Liver (tissue), 9 donors: ENCODE measurements around the gene IFRD2. TPM values are rescaled to one million over a fixed set of nuclear protein-coding genes. Genes with fewer than 3 reads are reported as not detected.

Source experiments
- DNase-seq: peaks from one replicate; pipeline ENCODE4 v3.0.0-alpha.2; 2017; ENCODE audit warnings: low spot score
- H3K27ac ChIP-seq, 2 donors: one replicate each; pipeline ENCODE4 v1.7.0; 2013; ENCODE audit warnings: inconsistent platforms in 2 of 2, low read length in 2 of 2, control low read depth in 1 of 2, low read depth in 1 of 2, mild to moderate bottlenecking in 1 of 2
- H3K27me3 ChIP-seq, 4 donors: one replicate each; pipeline versions ENCODE4 v1.6.1 to v1.7.0; 2013; ENCODE audit warnings: low read length in 3 of 4, inconsistent platforms in 1 of 4, mild to moderate bottlenecking in 1 of 4, moderate library complexity in 1 of 4; ENCODE audit not compliant: control insufficient read depth in 4 of 4, insufficient read depth in 4 of 4
- H3K36me3 ChIP-seq, 4 donors: one replicate each; pipeline versions ENCODE4 v1.6.1 to v1.7.0; 2013; ENCODE audit warnings: low read length in 3 of 4, mild to moderate bottlenecking in 3 of 4, low read depth in 1 of 4, moderate library complexity in 1 of 4; ENCODE audit not compliant: control insufficient read depth in 4 of 4, insufficient read depth in 3 of 4
- H3K4me1 ChIP-seq, 4 donors: one replicate each; pipeline versions ENCODE4 v1.6.1 to v1.7.0; 2013; ENCODE audit warnings: low read length in 3 of 4, mild to moderate bottlenecking in 3 of 4, moderate library complexity in 1 of 4; ENCODE audit not compliant: control insufficient read depth in 4 of 4, insufficient read depth in 4 of 4
- H3K4me3 ChIP-seq, 3 donors: one replicate each; pipeline versions ENCODE4 v1.6.1 to v1.7.0; 2013; ENCODE audit warnings: low read length in 3 of 3, control low read depth in 1 of 3, low read depth in 1 of 3, mild to moderate bottlenecking in 1 of 3
- H3K9ac ChIP-seq, 2 donors: one replicate each; pipeline ENCODE4 v1.7.0; 2013; ENCODE audit warnings: low read length in 2 of 2, mild to moderate bottlenecking in 2 of 2, moderate library complexity in 2 of 2, control low read depth in 1 of 2, low read depth in 1 of 2
- H3K9me3 ChIP-seq, 4 donors: one replicate each; pipeline versions ENCODE4 v1.6.1 to v1.7.0; 2013; ENCODE audit warnings: low read length in 3 of 4; ENCODE audit not compliant: control insufficient read depth in 4 of 4
- EGR1 ChIP-seq, 2 donors: IDR thresholded peaks; 2 replicates each; pipeline ENCODE4 v1.6.1; 2016 to 2018; ENCODE audit warnings: antibody characterized with exemption in 2 of 2, low read depth in 2 of 2
- FOXA1 ChIP-seq: IDR thresholded peaks from 2 replicates; pipeline ENCODE4 v1.6.1; 2016; ENCODE audit warnings: antibody characterized with exemption
- FOXA2 ChIP-seq: IDR thresholded peaks from 2 replicates; pipeline ENCODE4 v1.6.1; 2016; ENCODE audit warnings: antibody characterized with exemption
- GABPA ChIP-seq, 2 donors: IDR thresholded peaks in 1 of 2; conservative IDR thresholded peaks in 1 of 2; 2 replicates each; pipeline ENCODE4 v1.6.1; 2016; ENCODE audit warnings: antibody characterized with exemption in 2 of 2, mild to moderate bottlenecking in 1 of 2, moderate library complexity in 1 of 2
- HNF4A ChIP-seq, 2 donors: conservative IDR thresholded peaks; 2 replicates each; pipeline ENCODE4 v1.6.1; 2016; ENCODE audit warnings: antibody characterized with exemption in 2 of 2, mild to moderate bottlenecking in 2 of 2
- HNF4G ChIP-seq: IDR thresholded peaks from 2 replicates; pipeline ENCODE4 v1.6.1; 2016; ENCODE audit warnings: antibody characterized with exemption
- NR2F2 ChIP-seq: IDR thresholded peaks from 2 replicates; pipeline ENCODE4 v1.6.1; 2016; ENCODE audit warnings: antibody characterized with exemption
- RAD21 ChIP-seq, 2 donors: IDR thresholded peaks; 2 replicates each; pipeline ENCODE4 v1.6.1; 2016; ENCODE audit warnings: antibody characterized with exemption in 2 of 2, mild to moderate bottlenecking in 2 of 2
- RXRA ChIP-seq, 2 donors: IDR thresholded peaks; 2 replicates each; pipeline ENCODE4 v1.6.1; 2017 to 2018; ENCODE audit warnings: antibody characterized with exemption in 2 of 2, mild to moderate bottlenecking in 1 of 2
- SP1 ChIP-seq: IDR thresholded peaks from 2 replicates; pipeline ENCODE4 v1.6.1; 2018; ENCODE audit warnings: antibody characterized with exemption, mild to moderate bottlenecking
- TAF1 ChIP-seq: conservative IDR thresholded peaks from 2 replicates; pipeline ENCODE4 v1.6.1; 2016; ENCODE audit warnings: antibody characterized with exemption, mild to moderate bottlenecking
- YY1 ChIP-seq: IDR thresholded peaks from 2 replicates; pipeline ENCODE4 v1.6.1; 2016; ENCODE audit warnings: antibody characterized with exemption, mild to moderate bottlenecking
- WGBS: extraction: QIAGEN DNeasy Blood & Tissue Kit; methylation state at CpG from one replicate; pipeline ENCODE4 v1.1.7; 2013; 5-methylcytosine and 5-hydroxymethylcytosine counted together
- polyA plus RNA-seq, 2 donors: library from polyadenylated mRNA; stranded (reverse) in 1 of 2; unstranded in 1 of 2; fragments of 200-250 nt in 1 of 2; fragments of >200 nt in 1 of 2; fragmentation: Nextera tagmentation in 1 of 2; extraction: Ambion mirVana in 1 of 2; gene quantifications; one replicate each; pipeline versions ENCODE4 v1.2.1 to v1.2.3, GENCODE V29; 2013 to 2015
- total RNA-seq, 2 donors: library from RNA; depleted of rRNA; stranded (reverse); fragments of >200 nt; gene quantifications; one replicate each; pipeline ENCODE4 v1.2.3, GENCODE V29; 2014
- TF ChIP-seq, protein P1 (sequence below): fragments of 150-350 bp; IDR thresholded peaks from 2 replicates; pipeline ENCODE4 v1.5.1; 2017; ENCODE audit warnings: improper control_type of control experiment, low read depth, low read length; ENCODE audit not compliant: missing input control
- TF ChIP-seq, protein P2 (sequence below): IDR thresholded peaks from 2 replicates; pipeline ENCODE4 v1.6.1; 2016; ENCODE audit warnings: antibody characterized with exemption, mild to moderate bottlenecking
- TF ChIP-seq, protein P3 (sequence below): IDR thresholded peaks from 2 replicates; pipeline ENCODE4 v1.6.1; 2016; ENCODE audit warnings: antibody characterized with exemption
- donor health status: healthy.
- donor health status: healthy.
- donor health status: healthy.
- donor health status: healthy.
- donor health status: healthy.

IFRD2 gene
- total and polyA plus RNA-seq, 4 donors, result 55.7 to 91.2 (median 63.2) TPM

DNA sequence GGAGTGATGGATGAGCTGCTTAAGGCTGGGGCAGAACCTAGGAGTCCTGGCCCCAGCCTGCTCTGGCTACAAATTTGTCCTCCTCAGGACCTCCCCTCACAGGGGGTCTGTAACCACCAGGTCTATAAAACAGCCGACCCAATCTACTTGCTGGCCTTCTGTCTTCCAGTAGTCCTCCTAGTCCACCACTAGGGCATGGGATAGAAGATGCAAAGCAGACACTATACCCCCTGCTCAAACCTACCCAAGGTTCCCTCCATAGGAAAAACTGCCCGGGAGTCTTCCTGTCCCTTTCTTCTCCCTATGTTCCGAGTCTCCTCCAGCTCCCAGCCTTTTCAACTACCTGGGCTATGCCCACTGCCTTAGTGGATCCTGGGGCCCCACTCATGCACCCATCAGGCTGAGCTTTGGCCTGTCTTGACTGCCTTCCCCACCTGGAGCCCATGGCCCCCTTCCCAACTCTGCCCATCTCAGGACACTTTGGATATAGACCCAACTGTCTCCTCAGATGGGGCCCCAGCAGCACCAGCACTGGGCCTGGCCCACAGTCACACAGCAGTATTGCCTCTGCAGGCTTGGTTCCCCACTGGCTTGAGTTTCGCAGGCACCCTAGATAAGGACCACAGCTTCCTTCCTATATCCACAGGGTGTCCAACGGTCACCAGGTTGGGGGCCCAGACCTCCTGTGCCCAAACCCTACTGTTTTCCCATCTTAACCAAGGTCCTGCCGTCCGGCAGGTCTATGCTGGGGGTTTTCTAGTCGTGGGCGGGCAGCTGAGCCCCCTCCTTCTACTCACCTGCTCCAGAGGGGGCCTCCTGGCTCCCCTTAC, 5.9 kb upstream of the IFRD2 start:
- H3K9me3 ChIP-seq, result no peaks in the 10 kb centered on the region
- no peaks in the 10 kb centered on the region for H3K27me3 ChIP-seq
- DNase-seq, result peak; percentile 50
- H3K9ac ChIP-seq, result peak overlapping the region; percentile 81 to 90
- H3K36me3 ChIP-seq, result peaks cover 0 to 3% (median 0%) of the 10 kb centered on the region in 4 donors
- peak overlapping the region; percentile 84 to 95 for H3K27ac ChIP-seq
- H3K4me3 ChIP-seq, result peak overlapping the region in 2 of 3 donors; percentile 54 to 67
- H3K4me1 ChIP-seq, result peaks cover 10 to 46% (median 27%) of the 10 kb centered on the region in 4 donors
- TF ChIP-seq, protein P1, sequence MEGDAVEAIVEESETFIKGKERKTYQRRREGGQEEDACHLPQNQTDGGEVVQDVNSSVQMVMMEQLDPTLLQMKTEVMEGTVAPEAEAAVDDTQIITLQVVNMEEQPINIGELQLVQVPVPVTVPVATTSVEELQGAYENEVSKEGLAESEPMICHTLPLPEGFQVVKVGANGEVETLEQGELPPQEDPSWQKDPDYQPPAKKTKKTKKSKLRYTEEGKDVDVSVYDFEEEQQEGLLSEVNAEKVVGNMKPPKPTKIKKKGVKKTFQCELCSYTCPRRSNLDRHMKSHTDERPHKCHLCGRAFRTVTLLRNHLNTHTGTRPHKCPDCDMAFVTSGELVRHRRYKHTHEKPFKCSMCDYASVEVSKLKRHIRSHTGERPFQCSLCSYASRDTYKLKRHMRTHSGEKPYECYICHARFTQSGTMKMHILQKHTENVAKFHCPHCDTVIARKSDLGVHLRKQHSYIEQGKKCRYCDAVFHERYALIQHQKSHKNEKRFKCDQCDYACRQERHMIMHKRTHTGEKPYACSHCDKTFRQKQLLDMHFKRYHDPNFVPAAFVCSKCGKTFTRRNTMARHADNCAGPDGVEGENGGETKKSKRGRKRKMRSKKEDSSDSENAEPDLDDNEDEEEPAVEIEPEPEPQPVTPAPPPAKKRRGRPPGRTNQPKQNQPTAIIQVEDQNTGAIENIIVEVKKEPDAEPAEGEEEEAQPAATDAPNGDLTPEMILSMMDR, result peak; percentile 9
- no peak for TF ChIP-seq HNF4A (conservative IDR thresholded peaks at IDR 0.05)
- WGBS, result 66% methylated on average over 9 of the region's 9 CpGs

DNA sequence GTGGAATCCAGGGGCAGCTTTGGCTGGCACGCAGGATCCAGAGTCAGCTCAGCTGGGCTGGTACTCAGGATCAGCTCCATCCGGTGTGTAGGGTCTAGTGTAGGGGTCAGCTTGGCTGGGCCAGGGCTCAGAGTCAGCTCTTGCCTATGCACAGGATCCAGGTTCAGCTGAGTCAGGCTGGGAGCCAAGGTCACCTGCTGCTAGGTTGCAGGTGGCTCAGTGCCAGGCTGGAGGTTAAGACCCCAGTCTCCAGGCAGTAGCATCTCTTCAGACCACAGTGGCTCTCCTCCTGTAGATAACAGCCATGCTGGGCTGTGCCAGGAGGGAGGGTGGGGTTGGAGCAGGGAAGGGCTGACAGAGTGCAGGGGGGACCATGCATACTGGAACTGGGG, 5.2 kb upstream of the IFRD2 start:
- no peaks in the 10 kb centered on the region for H3K27me3 ChIP-seq
- peaks cover 12 to 48% (median 33%) of the 10 kb centered on the region in 4 donors for H3K4me1 ChIP-seq
- no peaks in the 10 kb centered on the region for H3K9me3 ChIP-seq
- DNase-seq, result peak; percentile 64
- peaks cover 0 to 3% (median 0%) of the 10 kb centered on the region in 4 donors for H3K36me3 ChIP-seq
- WGBS, result 86% methylated on average over 2 of the region's 2 CpGs
- no peak for TF ChIP-seq FOXA2
- no peak for TF ChIP-seq YY1
- TF ChIP-seq SP1, result no peak
- TF ChIP-seq HNF4G, result no peak
- TF ChIP-seq RXRA (IDR thresholded peaks at IDR 0.05), result no peak
- no peak for TF ChIP-seq EGR1 (IDR thresholded peaks at IDR 0.05; ENCODE audit: low read depth in 2 of 2)
- no peak overlapping the region for H3K27ac ChIP-seq
- no peak overlapping the region for H3K9ac ChIP-seq
- no peak overlapping the region for H3K4me3 ChIP-seq

DNA sequence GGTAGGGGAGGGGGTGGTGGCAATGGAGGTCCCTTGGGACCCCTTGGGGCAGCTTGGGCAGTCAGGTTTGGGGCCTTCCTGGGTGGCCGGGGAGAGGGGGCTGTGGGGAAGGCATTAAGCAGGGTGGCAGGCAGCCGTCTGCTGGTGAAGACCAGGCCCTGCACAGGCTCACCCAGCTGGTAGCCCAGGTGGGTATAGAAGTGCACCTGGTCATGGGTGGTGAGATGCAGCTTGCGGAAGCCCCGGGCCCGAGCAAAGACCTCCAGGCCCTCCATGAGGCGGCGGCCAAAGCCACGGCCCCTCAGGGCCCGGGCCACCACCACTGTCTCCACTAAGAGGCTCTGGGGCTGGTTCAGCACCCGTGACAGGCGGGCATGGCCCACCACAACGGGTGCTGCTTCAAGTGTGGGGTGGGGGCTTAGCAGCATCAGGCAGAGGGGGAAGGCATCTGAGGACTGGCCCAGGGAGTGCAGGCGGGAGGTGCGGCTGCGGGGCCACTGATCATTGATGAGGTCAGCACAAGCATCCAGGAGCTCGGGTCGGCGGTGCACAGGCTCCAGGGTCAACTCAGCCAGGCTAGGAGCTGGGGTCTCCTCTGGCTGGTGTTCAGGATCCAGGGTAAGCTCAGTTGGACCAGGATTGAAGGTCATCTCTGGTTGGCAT, 4.6 kb upstream of the IFRD2 start:
- no peak overlapping the region for H3K9ac ChIP-seq
- no peak overlapping the region for H3K4me3 ChIP-seq
- no peaks in the 10 kb centered on the region for H3K27me3 ChIP-seq
- H3K4me1 ChIP-seq, result peaks cover 12 to 43% (median 34%) of the 10 kb centered on the region in 4 donors
- H3K9me3 ChIP-seq, result no peaks in the 10 kb centered on the region
- TF ChIP-seq HNF4A (conservative IDR thresholded peaks at IDR 0.05), result no peak
- TF ChIP-seq, protein P2, sequence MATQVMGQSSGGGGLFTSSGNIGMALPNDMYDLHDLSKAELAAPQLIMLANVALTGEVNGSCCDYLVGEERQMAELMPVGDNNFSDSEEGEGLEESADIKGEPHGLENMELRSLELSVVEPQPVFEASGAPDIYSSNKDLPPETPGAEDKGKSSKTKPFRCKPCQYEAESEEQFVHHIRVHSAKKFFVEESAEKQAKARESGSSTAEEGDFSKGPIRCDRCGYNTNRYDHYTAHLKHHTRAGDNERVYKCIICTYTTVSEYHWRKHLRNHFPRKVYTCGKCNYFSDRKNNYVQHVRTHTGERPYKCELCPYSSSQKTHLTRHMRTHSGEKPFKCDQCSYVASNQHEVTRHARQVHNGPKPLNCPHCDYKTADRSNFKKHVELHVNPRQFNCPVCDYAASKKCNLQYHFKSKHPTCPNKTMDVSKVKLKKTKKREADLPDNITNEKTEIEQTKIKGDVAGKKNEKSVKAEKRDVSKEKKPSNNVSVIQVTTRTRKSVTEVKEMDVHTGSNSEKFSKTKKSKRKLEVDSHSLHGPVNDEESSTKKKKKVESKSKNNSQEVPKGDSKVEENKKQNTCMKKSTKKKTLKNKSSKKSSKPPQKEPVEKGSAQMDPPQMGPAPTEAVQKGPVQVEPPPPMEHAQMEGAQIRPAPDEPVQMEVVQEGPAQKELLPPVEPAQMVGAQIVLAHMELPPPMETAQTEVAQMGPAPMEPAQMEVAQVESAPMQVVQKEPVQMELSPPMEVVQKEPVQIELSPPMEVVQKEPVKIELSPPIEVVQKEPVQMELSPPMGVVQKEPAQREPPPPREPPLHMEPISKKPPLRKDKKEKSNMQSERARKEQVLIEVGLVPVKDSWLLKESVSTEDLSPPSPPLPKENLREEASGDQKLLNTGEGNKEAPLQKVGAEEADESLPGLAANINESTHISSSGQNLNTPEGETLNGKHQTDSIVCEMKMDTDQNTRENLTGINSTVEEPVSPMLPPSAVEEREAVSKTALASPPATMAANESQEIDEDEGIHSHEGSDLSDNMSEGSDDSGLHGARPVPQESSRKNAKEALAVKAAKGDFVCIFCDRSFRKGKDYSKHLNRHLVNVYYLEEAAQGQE, result no peak
- no peak for TF ChIP-seq FOXA1
- TF ChIP-seq, protein P3, sequence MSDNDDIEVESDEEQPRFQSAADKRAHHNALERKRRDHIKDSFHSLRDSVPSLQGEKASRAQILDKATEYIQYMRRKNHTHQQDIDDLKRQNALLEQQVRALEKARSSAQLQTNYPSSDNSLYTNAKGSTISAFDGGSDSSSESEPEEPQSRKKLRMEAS, result no peak
- no peak for TF ChIP-seq GABPA (IDR thresholded peaks at IDR 0.05 in 1 of 2, conservative IDR thresholded peaks at IDR 0.05 in 1 of 2)
- TF ChIP-seq HNF4G, result no peak
- no peak for TF ChIP-seq RXRA (IDR thresholded peaks at IDR 0.05)
- TF ChIP-seq YY1, result no peak
- no peak for TF ChIP-seq EGR1 (IDR thresholded peaks at IDR 0.05; ENCODE audit: low read depth in 2 of 2)
- TF ChIP-seq, protein P1, result no peak
- TF ChIP-seq TAF1, result no peak
- no peak for TF ChIP-seq RAD21 (IDR thresholded peaks at IDR 0.05)
- no peak for TF ChIP-seq FOXA2
- TF ChIP-seq NR2F2, result no peak
- H3K27ac ChIP-seq, result no peak overlapping the region
- no peak for DNase-seq
- 95% methylated on average over 18 of the region's 18 CpGs for WGBS
- peaks cover 0 to 3% (median 0%) of the 10 kb centered on the region in 4 donors for H3K36me3 ChIP-seq
